Erythroblast (primary cell): ENCODE measurements around the gene DAZL.

Experiments used
- GATA1 ChIP-seq: IDR thresholded peaks from 2 replicates; pipeline ENCODE4 v1.6.1; 2011; ENCODE audit warnings: low read depth, mild to moderate bottlenecking, control low read depth, low read length, moderate library complexity
- POLR2A ChIP-seq: IDR thresholded peaks from 2 replicates; pipeline ENCODE4 v1.6.1; 2011; ENCODE audit warnings: mild to moderate bottlenecking, low read length

GRCh38 chr3:16608816-16609215 lies 3.6 kb upstream of the DAZL start:
- TF ChIP-seq POLR2A: no peak
- TF ChIP-seq GATA1: no peak
